RWPE2 (cell line): ENCODE results near the gene NBR1.
"Not testable (repeated sequence)": the region's sequence is repeated elsewhere in the genome, so short reads cannot be mapped to it uniquely, and the experiment has no call there.

Experiments
- ATAC-seq: fragments of 200-7000 bp; cut with Tn5 transposase; 3 replicates; pipeline ENCODE4 v1.9.1; 2021; ENCODE audit warnings: low read depth
- DNase-seq: peaks from one replicate; pipeline ENCODE4 v3.0.0-alpha.2; 2020; ENCODE audit warnings: low spot score
- H3K27ac ChIP-seq: fragments of 450-650 bp; 2 replicates; pipeline ENCODE4 v1.5.1; 2017; ENCODE audit warnings: mild to moderate bottlenecking; ENCODE audit not compliant: poor library complexity, severe bottlenecking
- H3K27me3 ChIP-seq: fragments of 250-450 bp; sonication (Bioruptor Pico); 2 replicates; pipeline ENCODE4 v1.5.1; 2021; ENCODE audit warnings: mild to moderate bottlenecking, moderate library complexity; ENCODE audit not compliant: insufficient read depth, poor library complexity, severe bottlenecking
- H3K36me3 ChIP-seq: fragments of 250-450 bp; sonication (Bioruptor Pico); 2 replicates; pipeline ENCODE4 v1.5.1; 2020; ENCODE audit warnings: low read depth, mild to moderate bottlenecking, moderate library complexity
- H3K4me1 ChIP-seq: fragments of 250-450 bp; sonication (Bioruptor Pico); 2 replicates; pipeline ENCODE4 v1.5.1; 2021; ENCODE audit warnings: mild to moderate bottlenecking, moderate library complexity; ENCODE audit not compliant: insufficient read depth, poor library complexity, severe bottlenecking
- H3K4me3 ChIP-seq: fragments of 250-450 bp; sonication (Bioruptor Pico); 2 replicates; pipeline ENCODE4 v1.5.1; 2021; ENCODE audit warnings: mild to moderate bottlenecking, moderate library complexity; ENCODE audit not compliant: severe bottlenecking
- H3K9me3 ChIP-seq: fragments of 250-450 bp; sonication (Bioruptor Pico); 2 replicates; pipeline ENCODE4 v1.5.1; 2021; ENCODE audit warnings: mild to moderate bottlenecking, moderate library complexity; ENCODE audit not compliant: severe bottlenecking
- TF ChIP-seq, protein P1 (sequence below): fragments of 450-650 bp; IDR thresholded peaks from one replicate; pipeline ENCODE4 v1.5.1; 2017; ENCODE audit warnings: mild to moderate bottlenecking, moderate library complexity; ENCODE audit not compliant: poor library complexity, severe bottlenecking

The NBR1 gene

DNA sequence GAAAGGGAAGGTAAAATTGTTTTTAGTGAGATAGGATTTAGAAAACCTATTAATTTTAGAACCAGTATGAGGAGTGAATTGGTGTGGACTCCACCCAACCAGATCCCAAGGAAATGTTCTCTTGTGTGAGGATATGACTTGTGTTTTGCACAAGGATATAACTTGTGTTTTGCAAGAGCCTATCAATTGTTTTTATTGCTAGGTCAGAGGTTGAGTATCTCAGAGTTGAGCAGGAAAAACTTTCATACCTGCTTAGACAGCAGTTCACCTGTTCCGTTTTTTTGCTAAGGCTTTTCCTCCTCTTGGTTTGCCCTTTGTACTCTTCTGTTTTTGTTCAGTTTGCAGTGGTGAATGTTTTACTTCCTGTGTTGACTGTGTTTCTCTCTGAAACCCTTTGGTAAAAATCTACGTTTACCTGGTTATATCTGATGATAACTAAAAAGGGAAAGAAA is 5.1 kb downstream of the NBR1 start:
- no peaks in the 10 kb centered on the region for H3K27me3 ChIP-seq
- H3K27ac ChIP-seq: peak overlapping the region; percentile 5
- peaks cover 64% of the 10 kb centered on the region for H3K36me3 ChIP-seq
- TF ChIP-seq, protein P1, sequence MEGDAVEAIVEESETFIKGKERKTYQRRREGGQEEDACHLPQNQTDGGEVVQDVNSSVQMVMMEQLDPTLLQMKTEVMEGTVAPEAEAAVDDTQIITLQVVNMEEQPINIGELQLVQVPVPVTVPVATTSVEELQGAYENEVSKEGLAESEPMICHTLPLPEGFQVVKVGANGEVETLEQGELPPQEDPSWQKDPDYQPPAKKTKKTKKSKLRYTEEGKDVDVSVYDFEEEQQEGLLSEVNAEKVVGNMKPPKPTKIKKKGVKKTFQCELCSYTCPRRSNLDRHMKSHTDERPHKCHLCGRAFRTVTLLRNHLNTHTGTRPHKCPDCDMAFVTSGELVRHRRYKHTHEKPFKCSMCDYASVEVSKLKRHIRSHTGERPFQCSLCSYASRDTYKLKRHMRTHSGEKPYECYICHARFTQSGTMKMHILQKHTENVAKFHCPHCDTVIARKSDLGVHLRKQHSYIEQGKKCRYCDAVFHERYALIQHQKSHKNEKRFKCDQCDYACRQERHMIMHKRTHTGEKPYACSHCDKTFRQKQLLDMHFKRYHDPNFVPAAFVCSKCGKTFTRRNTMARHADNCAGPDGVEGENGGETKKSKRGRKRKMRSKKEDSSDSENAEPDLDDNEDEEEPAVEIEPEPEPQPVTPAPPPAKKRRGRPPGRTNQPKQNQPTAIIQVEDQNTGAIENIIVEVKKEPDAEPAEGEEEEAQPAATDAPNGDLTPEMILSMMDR: no peak
- peaks cover 17% of the 10 kb centered on the region for H3K4me1 ChIP-seq
- H3K9me3 ChIP-seq: no peaks in the 10 kb centered on the region
- no peak for DNase-seq
- H3K4me3 ChIP-seq: no peak overlapping the region
- no peak for ATAC-seq

DNA sequence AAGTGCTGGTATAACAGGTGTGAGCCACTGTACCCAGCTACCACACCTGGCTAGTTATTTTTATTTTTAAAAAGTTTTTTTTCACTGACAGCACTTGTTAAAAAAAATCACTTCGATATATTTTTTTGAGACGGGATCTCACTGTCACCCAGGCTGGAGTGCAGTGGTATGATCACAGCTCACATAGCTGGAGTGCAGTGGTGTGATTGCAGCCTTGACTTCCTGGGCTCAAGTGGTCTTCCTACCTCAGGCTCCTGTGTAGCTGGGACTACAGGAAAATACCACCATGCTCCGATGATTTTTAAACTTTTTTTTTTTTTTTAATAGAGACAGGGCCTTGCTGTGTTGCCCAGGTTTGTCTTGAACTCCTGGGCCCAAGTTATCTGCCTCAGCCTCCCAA is 12.9 kb downstream of the NBR1 start:
- TF ChIP-seq, protein P1: no peak
- Histone ChIP-seq H3K4me1 (no peaks in the 10 kb centered on the region), H3K9me3 (no peaks in the 10 kb centered on the region), H3K4me3 (no peak overlapping the region), H3K36me3 (peaks cover 73% of the 10 kb centered on the region), H3K27me3 (no peaks in the 10 kb centered on the region), H3K27ac (no peak overlapping the region)
- no peak for DNase-seq
- no peak for ATAC-seq

DNA sequence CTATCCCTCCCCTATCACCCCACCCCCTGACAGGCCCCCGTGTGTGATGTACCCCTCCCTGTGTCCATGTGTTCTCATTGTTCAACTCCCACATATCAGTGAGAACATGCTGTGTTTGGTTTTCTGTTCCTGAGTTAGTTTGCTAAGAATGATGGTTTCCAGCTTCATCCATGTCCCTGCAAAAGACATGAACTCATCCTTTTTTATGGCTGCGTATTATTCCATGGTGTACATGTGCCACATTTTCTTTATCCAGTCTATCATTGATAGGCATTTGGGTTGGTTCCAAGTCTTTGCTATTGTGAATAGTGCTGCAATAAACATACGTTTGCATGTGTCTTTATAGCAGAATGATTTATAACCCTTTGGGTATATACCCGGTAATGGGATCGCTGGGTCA is 15.6 kb downstream of the NBR1 start:
- H3K9me3 ChIP-seq, DNase-seq, H3K27me3 ChIP-seq, H3K27ac ChIP-seq, H3K4me3 ChIP-seq, H3K4me1 ChIP-seq, ATAC-seq: not testable (repeated sequence)
- peaks cover 73% of the 10 kb centered on the region for H3K36me3 ChIP-seq

DNA sequence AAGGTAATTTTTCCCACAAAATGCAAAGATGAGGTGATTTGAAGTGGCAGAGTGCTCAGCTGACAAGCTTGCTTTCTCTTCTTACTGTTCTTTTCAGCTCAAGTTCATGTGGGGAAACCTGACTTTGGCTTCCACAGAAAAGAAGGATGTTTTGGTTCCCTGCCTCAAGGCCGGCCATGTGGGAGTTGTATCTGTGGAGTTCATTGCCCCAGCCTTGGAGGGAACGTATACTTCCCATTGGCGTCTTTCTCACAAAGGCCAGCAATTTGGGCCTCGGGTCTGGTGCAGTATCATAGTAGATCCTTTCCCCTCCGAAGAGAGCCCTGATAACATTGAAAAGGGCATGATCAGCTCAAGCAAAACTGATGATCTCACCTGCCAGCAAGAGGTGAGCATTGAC is 22.2 kb downstream of the NBR1 start:
- no peak overlapping the region for H3K4me3 ChIP-seq
- no peaks in the 10 kb centered on the region for H3K4me1 ChIP-seq
- no peak for ATAC-seq
- TF ChIP-seq, protein P1: no peak
- no peaks in the 10 kb centered on the region for H3K9me3 ChIP-seq
- no peaks in the 10 kb centered on the region for H3K27me3 ChIP-seq
- H3K27ac ChIP-seq: no peak overlapping the region
- DNase-seq: no peak
- H3K36me3 ChIP-seq: peaks cover 99% of the 10 kb centered on the region

DNA sequence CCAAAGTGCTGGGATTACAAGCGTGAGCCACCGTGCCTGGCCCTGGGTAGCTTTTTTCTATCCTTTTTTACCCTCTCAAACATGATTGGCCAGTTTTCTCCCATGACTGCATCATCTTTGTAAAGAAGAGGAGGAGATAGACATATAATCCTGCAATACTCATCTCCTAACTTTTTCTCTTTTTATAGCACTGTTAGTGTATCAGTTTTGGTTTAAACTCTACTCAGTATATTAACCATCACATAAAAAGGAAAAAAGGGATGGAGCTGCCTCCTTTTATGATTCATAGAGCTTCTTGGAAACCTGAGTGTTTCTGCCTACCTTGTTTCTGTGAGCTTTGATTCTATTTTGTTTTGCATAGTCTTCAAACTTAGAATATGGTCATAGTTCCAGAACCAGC is 28.6 kb downstream of the NBR1 start:
- TF ChIP-seq, protein P1: no peak
- no peaks in the 10 kb centered on the region for H3K9me3 ChIP-seq
- no peak overlapping the region for H3K4me3 ChIP-seq
- no peaks in the 10 kb centered on the region for H3K4me1 ChIP-seq
- no peak overlapping the region for H3K27ac ChIP-seq
- H3K27me3 ChIP-seq: no peaks in the 10 kb centered on the region
- ATAC-seq: no peak
- no peak for DNase-seq
- peaks cover 96% of the 10 kb centered on the region for H3K36me3 ChIP-seq
